HG02610 (cell line): ENCODE data around the gene REG1A.

Source experiments
- ATAC-seq: cut with Tn5 transposase; IDR thresholded peaks from one replicate; pipeline ENCODE4 v1.9.1; 2021; ENCODE audit warnings: mild to moderate bottlenecking, moderate library complexity; ENCODE audit not compliant: unreplicated experiment

Gene REG1A, protein sequence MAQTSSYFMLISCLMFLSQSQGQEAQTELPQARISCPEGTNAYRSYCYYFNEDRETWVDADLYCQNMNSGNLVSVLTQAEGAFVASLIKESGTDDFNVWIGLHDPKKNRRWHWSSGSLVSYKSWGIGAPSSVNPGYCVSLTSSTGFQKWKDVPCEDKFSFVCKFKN

DNA sequence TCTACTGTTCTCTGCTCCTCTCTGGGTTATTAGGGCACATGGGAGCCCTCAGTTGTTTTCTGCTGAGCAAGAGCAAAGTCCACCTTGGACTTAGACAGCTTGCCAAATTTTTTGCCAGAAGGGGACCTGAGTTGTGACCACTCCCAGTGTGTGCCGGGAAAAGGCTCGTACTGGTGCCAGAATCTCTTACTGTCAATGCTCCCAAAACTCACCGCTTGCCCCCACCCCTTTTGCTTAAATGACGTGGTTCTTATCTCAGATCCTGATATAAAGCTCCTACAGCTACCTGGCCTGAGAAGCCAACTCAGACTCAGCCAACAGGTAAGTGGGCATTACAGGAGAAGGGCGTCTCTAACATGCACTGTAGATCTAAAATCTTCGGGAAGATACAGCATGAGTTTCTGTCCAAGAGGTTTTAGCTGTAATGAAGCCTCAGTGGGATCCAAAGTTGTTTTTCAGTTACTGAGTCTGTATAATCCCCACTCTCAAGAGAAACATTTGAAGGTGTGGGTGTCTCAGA is at the start of gene REG1A:
Gene REG1A (plus strand): TSS at position 295 of the 520 bp plus-strand sequence. CDS start 374 bp downstream, outside the sequence.
- no peak for ATAC-seq

- ATAC-seq, result no peak
These were observed 49.2 kb upstream of the REG1A start for GRCh38 chr2:79071078-79071477.

GRCh38 chr2:79082987-79083386 is 37.3 kb upstream of the REG1A start:
- no peak for ATAC-seq

DNA sequence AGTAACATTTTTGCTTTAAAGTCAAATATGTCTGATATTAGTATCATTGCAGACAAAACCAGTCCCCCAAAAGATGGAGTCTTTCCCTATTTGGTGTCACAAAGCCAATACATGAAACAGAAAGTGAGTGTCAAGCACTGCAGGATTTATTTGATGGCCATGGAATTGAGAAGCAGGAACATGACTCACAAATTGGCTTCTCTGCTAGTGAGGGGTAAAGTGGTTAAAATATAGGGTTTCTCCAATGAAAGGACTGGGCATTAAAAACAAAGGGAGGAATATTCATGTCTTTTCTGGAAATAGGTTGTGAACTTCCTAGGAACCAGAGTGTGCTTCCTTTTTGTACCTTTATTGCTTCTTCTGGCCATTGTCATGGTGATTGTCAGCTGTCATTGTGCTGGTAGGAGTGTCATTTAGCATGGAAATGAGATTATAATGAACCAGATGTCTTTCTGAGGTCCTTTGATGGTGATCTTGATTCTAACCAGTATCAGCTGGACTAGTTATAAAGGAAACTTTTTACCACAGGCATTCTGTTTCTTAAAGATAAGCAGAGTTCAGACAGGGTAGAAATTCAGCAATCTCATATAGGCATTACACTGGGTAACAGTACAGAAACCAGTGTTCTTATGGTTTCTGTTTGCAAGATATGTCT is 36.6 kb upstream of the REG1A start:
- ATAC-seq, result no peak

DNA sequence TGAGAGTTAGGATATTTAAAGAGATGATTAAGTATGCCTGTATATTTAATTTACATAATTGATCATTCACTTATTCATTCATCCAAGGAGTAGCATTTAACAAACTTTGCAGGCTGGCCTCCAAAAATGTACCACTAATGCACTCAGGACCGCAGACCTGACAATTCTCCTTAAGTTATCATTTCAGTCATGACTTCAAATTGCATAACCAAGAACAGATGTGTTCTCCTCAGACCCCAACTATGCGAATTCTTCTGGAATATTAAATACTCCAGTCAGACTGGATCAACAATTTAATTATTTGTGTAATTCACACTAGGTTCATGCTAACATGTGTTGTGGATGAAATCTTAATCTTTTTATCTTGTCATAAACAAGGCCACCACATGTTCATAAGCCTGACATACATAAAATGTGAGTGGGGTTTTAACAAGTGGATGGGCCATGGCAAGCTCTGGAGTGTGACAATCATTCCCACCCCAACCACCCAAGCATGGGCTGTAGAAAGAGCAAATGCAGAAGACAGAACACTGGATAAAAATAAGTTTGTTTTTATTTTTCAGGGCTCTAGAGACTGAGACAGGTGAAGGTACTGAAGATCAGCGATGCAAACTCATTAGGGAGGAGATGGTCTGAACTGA is 35.7 kb upstream of the REG1A start:
- ATAC-seq, result no peak

- no peak for ATAC-seq
These were observed 34.9 kb upstream of the REG1A start for GRCh38 chr2:79085382-79085781.

GRCh38 chr2:79086255-79086654 is 34.0 kb upstream of the REG1A start:
- ATAC-seq, result no peak

- no peak for ATAC-seq
These were observed 32.4 kb upstream of the REG1A start, which contains the start of gene REG1B for GRCh38 chr2:79087785-79088364. Gene REG1B (minus strand): TSS chr2:79087993. CDS start chr2:79087612, 381 bp downstream.

- no peak for ATAC-seq
These were observed 29.6 kb upstream of the REG1A start for GRCh38 chr2:79090693-79091092.

DNA sequence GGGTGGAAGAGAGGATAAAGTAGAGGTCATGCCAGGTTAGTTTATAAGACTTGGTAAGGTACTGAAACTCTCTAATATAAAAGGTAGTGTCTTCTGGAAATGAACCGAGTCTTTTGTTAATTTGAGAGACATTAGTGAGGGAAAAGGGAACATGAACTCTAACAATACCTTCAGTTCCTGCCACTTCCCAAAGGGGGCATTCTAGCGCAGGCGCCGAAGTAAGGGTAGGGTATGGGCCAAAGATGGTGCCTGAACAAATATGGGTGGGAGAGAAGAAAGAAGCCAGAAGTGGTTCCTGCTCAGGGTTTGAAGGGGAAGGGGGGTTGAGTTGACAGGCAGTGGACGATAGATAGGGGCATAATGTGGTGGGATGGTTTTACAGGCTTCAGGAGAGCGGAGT is 22.4 kb upstream of the REG1A start:
- ATAC-seq, result no peak

GRCh38 chr2:79099140-79099686 is 21.1 kb upstream of the REG1A start:
- ATAC-seq, result no peak

GRCh38 chr2:79100285-79100684 is 20.0 kb upstream of the REG1A start:
- no peak for ATAC-seq

- ATAC-seq, result no peak
These were observed 19.3 kb upstream of the REG1A start for GRCh38 chr2:79101024-79101423.

DNA sequence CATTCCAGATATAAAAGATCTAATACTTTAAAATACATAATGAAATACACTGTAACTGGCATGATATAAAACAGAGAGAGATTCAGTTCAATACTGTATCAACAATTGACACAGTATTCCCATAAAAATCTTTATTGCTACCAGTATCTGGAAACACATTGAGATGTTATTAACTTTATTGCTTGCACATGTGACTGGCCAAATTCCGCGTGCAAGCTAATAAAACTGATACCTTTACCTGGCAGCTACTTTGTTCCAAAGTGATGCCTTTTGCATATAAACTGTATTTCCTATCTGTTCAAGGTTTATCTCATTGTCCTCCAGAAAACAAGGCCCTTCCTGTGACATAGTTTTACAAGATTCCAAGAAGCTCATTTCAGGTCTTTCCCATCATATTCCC is 17.1 kb upstream of the REG1A start:
- ATAC-seq, result no peak

DNA sequence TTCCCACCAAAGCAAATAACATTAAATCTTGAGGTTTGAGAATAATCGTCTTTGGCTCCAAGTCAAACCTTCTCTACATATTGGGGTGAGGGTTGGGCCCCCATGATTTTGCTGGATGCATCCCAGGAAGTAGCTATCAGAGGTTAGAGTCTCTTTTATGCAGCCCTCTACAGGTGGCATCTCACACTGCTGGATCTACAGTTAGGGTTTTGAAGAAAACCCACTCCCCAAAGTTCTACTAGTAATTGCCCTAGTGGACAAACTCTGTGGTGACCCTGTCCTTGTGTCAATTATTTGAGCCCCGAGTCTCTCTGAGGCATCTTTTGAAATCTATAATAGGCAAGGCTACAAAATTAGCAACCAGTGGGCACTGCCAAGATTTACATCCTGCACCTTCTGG is 15.0 kb upstream of the REG1A start:
- no peak for ATAC-seq

GRCh38 chr2:79112269-79112668 is 8.0 kb upstream of the REG1A start:
- ATAC-seq, result no peak

DNA sequence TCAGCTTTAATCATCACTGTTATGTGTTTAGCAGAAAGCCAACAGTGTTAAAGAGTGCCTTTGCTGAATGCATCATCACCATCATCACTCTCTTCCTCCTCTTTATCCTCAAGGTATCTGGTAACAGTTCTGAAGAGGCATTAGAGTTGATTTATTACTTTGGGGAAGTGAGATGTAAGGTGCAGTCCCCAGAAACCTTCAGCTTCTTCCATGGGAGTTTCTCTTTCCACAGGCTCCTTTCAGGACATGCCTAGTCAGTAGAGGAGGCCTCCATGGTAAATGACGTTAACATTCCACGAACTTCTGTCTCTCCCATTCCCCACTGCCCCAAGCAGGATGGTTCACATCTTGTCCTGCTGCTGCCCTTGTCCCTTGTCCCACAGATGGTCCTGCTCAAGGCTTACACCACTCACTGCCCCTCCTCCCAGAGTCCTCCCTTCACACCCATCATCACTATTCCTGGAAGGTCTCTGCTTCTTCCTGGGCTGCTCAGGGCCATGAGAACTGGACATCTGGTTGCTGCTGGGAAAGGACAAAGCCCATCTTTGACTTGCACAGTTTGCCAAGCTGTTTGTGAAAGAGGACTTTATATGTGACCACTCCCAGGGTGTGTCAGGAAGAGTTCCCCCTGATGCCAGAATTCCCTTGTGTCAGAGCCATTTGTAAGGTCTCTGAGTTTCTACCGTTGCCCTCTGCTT is 5.3 kb upstream of the REG1A start:
- ATAC-seq, result no peak

- no peak for ATAC-seq
These were observed 3.0 kb upstream of the REG1A start for GRCh38 chr2:79116997-79117928.

GRCh38 chr2:79122676-79123075 is 2.4 kb downstream of the REG1A start:
- ATAC-seq, result no peak
